KOPT-K1 (cell line): Measurements from ENCODE around the gene SYNJ2.

Experiments used
- H3K27ac ChIP-seq: fragments of 200-600 bp; sonication (generic); 2 replicates; pipeline ENCODE4 v1.5.1; 2016; ENCODE audit warnings: antibody characterized with exemption, mild to moderate bottlenecking, low read depth, low read length; ENCODE audit not compliant: poor library complexity, severe bottlenecking
- H3K36me3 ChIP-seq: fragments of 200-600 bp; sonication (generic); 2 replicates; pipeline ENCODE4 v1.5.1; 2017; ENCODE audit warnings: antibody characterized with exemption, mild to moderate bottlenecking, low read length, moderate library complexity; ENCODE audit not compliant: insufficient read depth
- H3K9me3 ChIP-seq: fragments of 200-600 bp; sonication (generic); 2 replicates; pipeline ENCODE4 v1.5.1; 2017; ENCODE audit warnings: antibody characterized with exemption, low read length, mild to moderate bottlenecking; ENCODE audit not compliant: insufficient read depth, poor library complexity, severe bottlenecking

The SYNJ2 gene

GRCh38 chr6:158111987-158112386 is 130.3 kb downstream of the SYNJ2 start:
- H3K27ac ChIP-seq = no peak overlapping the region
- peaks cover 38% of the 10 kb centered on the region for H3K36me3 ChIP-seq
- no peaks in the 10 kb centered on the region for H3K9me3 ChIP-seq

- no peak overlapping the region for H3K27ac ChIP-seq
- peaks cover 37% of the 10 kb centered on the region for H3K36me3 ChIP-seq
- H3K9me3 ChIP-seq = no peaks in the 10 kb centered on the region
Measured at GRCh38 chr6:158113802-158114201, 132.1 kb downstream of the SYNJ2 start.

GRCh38 chr6:158115102-158115501 is 133.4 kb downstream of the SYNJ2 start:
- no peak overlapping the region for H3K27ac ChIP-seq
- no peaks in the 10 kb centered on the region for H3K9me3 ChIP-seq
- H3K36me3 ChIP-seq = peaks cover 25% of the 10 kb centered on the region

DNA sequence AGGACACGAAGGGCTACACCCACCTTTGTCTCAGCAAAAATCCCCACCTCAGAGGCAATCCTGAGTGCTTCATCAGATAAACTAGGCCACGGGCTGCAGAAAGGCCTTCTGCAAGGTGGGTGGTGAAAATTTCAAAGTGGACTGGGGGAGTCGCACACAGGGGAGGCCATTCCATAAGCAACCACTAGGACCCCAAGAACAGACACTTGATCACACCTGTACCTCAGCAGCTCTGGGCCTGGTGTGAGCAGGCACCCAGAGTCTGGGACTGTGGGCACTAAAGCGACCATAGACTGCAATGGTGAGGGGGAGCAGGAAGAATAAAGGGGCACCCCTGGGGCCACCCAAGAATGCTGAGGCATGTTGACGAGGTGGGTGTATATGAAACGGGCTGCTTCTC is 133.8 kb downstream of the SYNJ2 start:
- Histone ChIP-seq H3K36me3 (peaks cover 23% of the 10 kb centered on the region), H3K9me3 (no peaks in the 10 kb centered on the region), H3K27ac (no peak overlapping the region)

DNA sequence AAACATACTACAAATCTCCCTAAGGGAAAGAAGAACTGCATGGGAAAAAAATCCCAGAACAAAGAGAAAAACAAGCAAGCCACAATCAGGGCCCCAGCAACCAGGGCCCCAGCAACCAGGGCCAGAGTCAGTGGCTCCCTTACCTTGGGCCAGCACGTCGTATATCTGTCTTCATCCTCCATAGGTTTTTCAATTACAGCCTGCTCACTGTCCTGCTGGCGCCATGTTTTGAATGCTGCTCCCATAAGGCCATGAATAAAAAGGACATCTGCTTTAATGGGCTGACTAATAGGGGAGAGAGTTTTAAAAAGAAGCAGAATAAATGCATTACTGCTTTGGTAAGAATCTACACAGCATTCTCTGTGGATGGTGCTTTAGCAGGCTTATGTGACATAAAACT is 137.2 kb downstream of the SYNJ2 start:
- Histone ChIP-seq H3K36me3 (peaks cover 11% of the 10 kb centered on the region; the same call in 1 of the 2 replicates), H3K9me3 (no peaks in the 10 kb centered on the region), H3K27ac (no peak overlapping the region)

DNA sequence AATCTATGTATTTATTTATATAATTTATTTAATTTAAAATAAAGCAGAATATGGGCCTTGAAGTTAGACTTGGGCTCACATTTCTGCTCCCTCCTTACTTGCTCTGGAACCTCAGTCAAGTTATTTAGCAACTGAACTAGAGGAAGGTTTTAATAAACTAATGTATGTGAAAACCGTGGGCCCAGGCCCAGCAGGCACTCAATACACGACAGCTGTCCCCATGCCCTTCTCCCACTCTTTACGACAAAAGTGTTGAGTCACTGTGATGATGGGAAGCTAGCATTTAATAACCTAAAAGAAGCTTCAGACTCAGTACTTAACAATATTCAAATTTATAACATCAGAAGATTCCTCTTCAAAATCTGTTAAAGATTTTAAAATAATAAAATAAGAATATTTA is 139.7 kb downstream of the SYNJ2 start:
- Histone ChIP-seq H3K27ac (no peak overlapping the region), H3K9me3 (no peaks in the 10 kb centered on the region), H3K36me3 (no peaks in the 10 kb centered on the region)

DNA sequence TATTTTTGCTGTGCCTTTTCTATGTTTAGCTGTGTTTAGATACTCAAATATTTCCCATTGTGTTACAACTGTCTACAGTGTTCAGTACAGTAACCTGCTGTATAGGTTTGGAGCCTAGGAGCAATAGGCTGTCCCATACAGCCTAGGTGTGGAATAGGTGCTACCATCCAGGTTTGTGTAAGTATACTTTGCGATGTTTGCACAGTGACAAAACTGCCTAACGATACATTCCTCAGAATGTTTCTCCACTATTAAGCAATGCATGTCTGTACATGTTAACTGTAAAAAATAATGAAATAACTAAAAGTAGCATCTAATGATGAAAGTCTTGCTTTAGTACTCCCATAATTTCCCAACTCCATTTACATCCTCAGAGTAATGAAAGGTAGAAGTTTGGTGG is 140.4 kb downstream of the SYNJ2 start:
- Histone ChIP-seq H3K36me3 (no peaks in the 10 kb centered on the region), H3K9me3 (no peaks in the 10 kb centered on the region)

DNA sequence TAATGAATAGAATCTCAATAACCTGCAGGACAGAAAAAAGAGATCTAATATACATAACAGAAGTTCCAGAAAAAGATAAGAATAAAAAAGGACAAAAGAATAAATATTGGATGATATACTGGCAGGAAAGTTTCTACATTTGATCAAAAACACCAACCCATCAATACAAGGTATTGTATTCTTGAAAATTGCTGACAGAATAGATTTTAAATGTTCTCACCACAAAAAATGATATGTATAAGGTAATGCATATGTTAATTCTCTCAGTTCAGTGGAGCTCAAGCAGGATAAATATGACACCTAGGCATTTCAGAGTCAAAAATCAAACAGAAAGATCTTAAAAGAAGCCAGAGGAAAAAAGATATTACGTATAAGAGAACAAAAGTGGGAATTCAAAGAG is 142.6 kb downstream of the SYNJ2 start:
- no peak overlapping the region for H3K27ac ChIP-seq
- no peaks in the 10 kb centered on the region for H3K9me3 ChIP-seq
- no peaks in the 10 kb centered on the region for H3K36me3 ChIP-seq

More for the DNA sequence above, 140.4 kb downstream of the SYNJ2 start:
- no peak overlapping the region for H3K27ac ChIP-seq

- no peaks in the 10 kb centered on the region for H3K36me3 ChIP-seq
- H3K27ac ChIP-seq = no peak overlapping the region
- H3K9me3 ChIP-seq = no peaks in the 10 kb centered on the region
Measured at GRCh38 chr6:158125271-158125670, 143.6 kb downstream of the SYNJ2 start.

DNA sequence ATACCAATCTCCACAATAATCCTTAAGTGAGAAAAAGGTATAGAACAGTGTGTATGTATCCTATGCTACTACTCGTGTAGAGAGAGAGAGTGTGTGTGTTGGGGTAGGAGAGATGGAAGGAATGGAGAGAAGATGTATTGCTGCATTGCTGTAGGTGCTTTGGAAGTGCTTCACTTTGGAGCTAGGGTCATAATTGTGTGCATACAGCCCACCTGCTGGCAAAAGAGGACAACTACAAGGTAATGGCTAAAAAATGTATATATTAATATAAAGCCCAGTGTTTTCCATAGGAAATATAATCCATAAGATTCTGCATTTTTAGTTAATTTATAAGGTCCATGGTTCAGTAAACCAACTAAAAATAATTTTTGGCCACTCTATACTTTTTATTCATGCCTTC is 150.3 kb downstream of the SYNJ2 start:
- Histone ChIP-seq H3K36me3 (no peaks in the 10 kb centered on the region), H3K9me3 (no peaks in the 10 kb centered on the region), H3K27ac (no peak overlapping the region)

DNA sequence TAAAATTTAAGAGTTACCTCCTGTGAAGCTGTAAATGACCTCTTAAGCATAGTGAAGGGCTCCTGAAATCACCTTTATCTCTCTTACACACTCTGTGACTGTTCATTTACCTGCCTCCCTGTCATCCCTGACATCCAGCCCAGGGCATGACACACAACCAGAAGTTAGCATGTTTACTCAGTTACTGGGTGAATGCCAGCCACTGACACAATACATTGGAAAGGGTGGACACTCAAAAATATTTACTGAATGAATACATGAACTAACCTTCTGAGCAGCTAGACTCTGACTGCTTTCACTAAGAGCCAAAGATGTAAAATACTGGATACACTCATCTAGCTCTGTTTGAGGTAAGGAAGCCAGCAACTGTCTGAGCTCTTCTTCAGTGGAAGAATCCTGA is 161.1 kb downstream of the SYNJ2 start:
- H3K27ac ChIP-seq = no peak overlapping the region
- peaks cover 29% of the 10 kb centered on the region for H3K36me3 ChIP-seq
- H3K9me3 ChIP-seq = no peaks in the 10 kb centered on the region

DNA sequence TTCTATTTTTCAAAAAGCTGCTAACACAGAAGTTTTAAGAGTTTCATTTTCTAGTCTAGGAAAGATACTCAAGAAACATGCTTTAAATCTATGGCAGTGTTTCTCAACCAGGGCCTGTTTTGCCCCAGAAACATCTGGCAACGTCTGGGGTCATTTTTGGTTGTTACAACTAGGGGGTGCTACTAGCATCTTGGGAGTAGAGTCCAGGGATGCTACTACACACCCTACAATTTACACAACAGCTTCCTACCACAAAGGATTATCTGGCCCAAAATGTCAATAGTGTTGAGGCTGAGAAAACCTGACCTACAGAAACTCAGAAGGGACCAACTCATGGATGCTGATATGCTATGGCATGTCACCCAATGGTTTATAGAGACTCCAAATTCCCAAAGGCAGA is 162.0 kb downstream of the SYNJ2 start:
- H3K27ac ChIP-seq = no peak overlapping the region
- H3K9me3 ChIP-seq = no peaks in the 10 kb centered on the region
- H3K36me3 ChIP-seq = peaks cover 29% of the 10 kb centered on the region
